ENCODE measurements around the gene NGEF. TPM values are rescaled to one million over a fixed set of nuclear protein-coding genes. Genes with fewer than 3 reads are reported as not detected.
A peak's percentile ranks its signal among the peaks of the same experiment; 100 is the strongest.

Gene NGEF
- polyA plus RNA-seq, 1 of the 3 experiments (the other 2 are of a cell fraction): 1.4 TPM

- Histone ChIP-seq H3K27ac (ENCODE audit: low read depth in 2 of 2, low read length in 1 of 2) (no peak overlapping the region), H3K79me2 (ENCODE audit: insufficient read depth) (no peaks in the 10 kb centered on the region), H3K27me3 (ENCODE audit: insufficient read depth) (no peaks in the 10 kb centered on the region), H3K4me2 (no peak overlapping the region), H3K9me2 (no peaks in the 10 kb centered on the region), H3K4me3 (ENCODE audit: low read depth in 2 of 2, low read length in 1 of 2) (no peak overlapping the region), H3F3A (replicated peaks; ENCODE audit: insufficient read depth) (peaks cover 3% of the 10 kb centered on the region), H4K20me1 (ENCODE audit: insufficient read depth) (no peaks in the 10 kb centered on the region), H3K36me3 (replicated peaks in 1 of 2; ENCODE audit: control insufficient read depth in 1 of 2, insufficient read depth in 2 of 2, low read length in 1 of 2) (no peaks in the 10 kb centered on the region), H3K9ac (no peak overlapping the region), H3K9me3 (no peaks in the 10 kb centered on the region), H2AFZ (ENCODE audit: low read depth) (no peak overlapping the region), H3K4me1 (ENCODE audit: control insufficient read depth in 1 of 2, insufficient read depth in 2 of 2, low read depth in 1 of 2, low read length in 1 of 2) (peaks cover 0 to 12% of the 10 kb centered on the region in 2 experiments; a peak in 3 of 4 replicates)
- ChIA-PET POLR2A (interaction anchor here (0.6 kb wide), 1 partner anchor 89 kb away, joined by 6 read pairs; no protein-coding TSS in a partner anchor), CTCF (no interaction called here)
- 87% methylated on average over 9 of the region's 9 CpGs for WGBS (ENCODE audit: low lambda C conversion rate)
- peak; percentile 13 for DNase-seq
- TF ChIP-seq RCOR1 (IDR thresholded peaks at IDR 0.05; ENCODE audit: low read length) (no peak), FOXJ3 (CRISPR knock-in tag; IDR thresholded peaks at IDR 0.05) (no peak), USF2 (IDR thresholded peaks at IDR 0.05; ENCODE audit: borderline replicate concordance, low read depth, low read length) (no peak), ELF1 (IDR thresholded peaks at IDR 0.05) (no peak), GATA2 (CRISPR knock-in tag; IDR thresholded peaks at IDR 0.05) (no peak), GABPA (IDR thresholded peaks at IDR 0.05; ENCODE audit: low read depth) (no peak), POLR2AphosphoS5 (IDR thresholded peaks at IDR 0.05; ENCODE audit: low read depth, low read length) (no peak), ZBTB33 (IDR thresholded peaks at IDR 0.05; ENCODE audit: borderline replicate concordance, low read depth) (no peak), IRF3 (IDR thresholded peaks at IDR 0.05; ENCODE audit: low read depth, low read length) (no peak), YY1 (IDR thresholded peaks at IDR 0.05; ENCODE audit: low read depth) (no peak), EZH2phosphoT487 (IDR thresholded peaks at IDR 0.05; ENCODE audit: borderline replicate concordance, low read depth) (no peak)
Observed at GRCh38 chr2:232903989-232904388, 109.1 kb downstream of the NGEF start.

GRCh38 chr2:232901736-232902578 lies 111.1 kb downstream of the NGEF start:
- Histone ChIP-seq H3K9me3 (no peaks in the 10 kb centered on the region), H3K79me2 (ENCODE audit: insufficient read depth) (no peaks in the 10 kb centered on the region), H3K27me3 (ENCODE audit: insufficient read depth) (no peaks in the 10 kb centered on the region), H3K36me3 (replicated peaks in 1 of 2; ENCODE audit: control insufficient read depth in 1 of 2, insufficient read depth in 2 of 2, low read length in 1 of 2) (no peaks in the 10 kb centered on the region), H3K4me1 (ENCODE audit: control insufficient read depth in 1 of 2, insufficient read depth in 2 of 2, low read depth in 1 of 2, low read length in 1 of 2) (peaks cover 0 to 12% of the 10 kb centered on the region in 2 experiments; a peak in 3 of 4 replicates), H2AFZ (ENCODE audit: low read depth) (peak overlapping the region; percentile 74; the same call in 1 of the 2 replicates), H3K9ac (peak overlapping the region; percentile 48; the same call in 1 of the 2 replicates), H3K4me3 (ENCODE audit: low read depth in 2 of 2, low read length in 1 of 2) (no peak overlapping the region), H3K9me2 (no peaks in the 10 kb centered on the region), H3K27ac (ENCODE audit: low read depth in 2 of 2, low read length in 1 of 2) (peak overlapping the region in 1 of 2 experiments; percentile 70; a peak in 2 of 4 replicates), H3K4me2 (peak overlapping the region; percentile 70), H3F3A (replicated peaks; ENCODE audit: insufficient read depth) (peaks cover 3% of the 10 kb centered on the region), H4K20me1 (ENCODE audit: insufficient read depth) (no peaks in the 10 kb centered on the region)
- ChIA-PET CTCF (no interaction called here), POLR2A (no interaction called here)
- peak; percentile 48 for DNase-seq
- WGBS (ENCODE audit: low lambda C conversion rate): 46% methylated on average over 19 of the region's 28 CpGs
- peak; percentile 53; the same call in 1 of the 2 replicates for TF ChIP-seq NFIC (IDR thresholded peaks at IDR 0.05; ENCODE audit: borderline replicate concordance)
- TF ChIP-seq TCF12 (IDR thresholded peaks at IDR 0.05): peak; percentile 77
- peak; percentile 66; the same call in 1 of the 2 replicates for TF ChIP-seq MAX (IDR thresholded peaks at IDR 0.05; ENCODE audit: low read depth)
- peak; percentile 99 for TF ChIP-seq FOSL2 (IDR thresholded peaks at IDR 0.05; ENCODE audit: borderline replicate concordance, low read depth)
- no peak for TF ChIP-seq TEAD4 (IDR thresholded peaks at IDR 0.05; ENCODE audit: borderline replicate concordance, insufficient read depth)
- no peak for TF ChIP-seq REST (IDR thresholded peaks at IDR 0.05; ENCODE audit: low read depth, low read length)
- TF ChIP-seq TAF1 (IDR thresholded peaks at IDR 0.05; ENCODE audit: borderline replicate concordance, low read depth, low read length): peak; percentile 45; the same call in 1 of the 2 replicates
- TF ChIP-seq RXRA (IDR thresholded peaks at IDR 0.05; ENCODE audit: borderline replicate concordance, low read depth): peak; percentile 80; the same call in 1 of the 2 replicates
